ENCODE measurements around the gene GOLGA3.

DNA sequence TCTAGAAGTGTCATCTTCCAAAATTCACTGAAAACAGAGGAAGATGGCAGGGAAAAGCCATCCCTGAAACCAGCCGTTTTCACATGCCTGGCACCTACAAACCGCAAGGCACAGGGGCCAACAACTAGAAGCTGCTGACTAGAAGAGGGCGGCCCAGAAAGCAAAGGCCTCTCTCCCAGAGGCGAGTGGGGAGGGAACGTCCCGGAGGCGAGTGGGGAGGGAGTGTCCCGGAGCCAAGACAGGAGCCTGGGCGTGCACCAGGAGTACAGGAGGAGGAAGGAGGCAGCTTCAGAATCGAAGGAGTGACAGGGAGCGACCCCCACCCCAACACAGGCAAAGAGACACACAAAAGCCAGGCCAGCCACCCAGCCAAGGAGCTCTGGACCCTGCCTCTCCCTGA lies 88.0 kb downstream of the GOLGA3 start:
- TF ChIP-seq, protein P1, sequence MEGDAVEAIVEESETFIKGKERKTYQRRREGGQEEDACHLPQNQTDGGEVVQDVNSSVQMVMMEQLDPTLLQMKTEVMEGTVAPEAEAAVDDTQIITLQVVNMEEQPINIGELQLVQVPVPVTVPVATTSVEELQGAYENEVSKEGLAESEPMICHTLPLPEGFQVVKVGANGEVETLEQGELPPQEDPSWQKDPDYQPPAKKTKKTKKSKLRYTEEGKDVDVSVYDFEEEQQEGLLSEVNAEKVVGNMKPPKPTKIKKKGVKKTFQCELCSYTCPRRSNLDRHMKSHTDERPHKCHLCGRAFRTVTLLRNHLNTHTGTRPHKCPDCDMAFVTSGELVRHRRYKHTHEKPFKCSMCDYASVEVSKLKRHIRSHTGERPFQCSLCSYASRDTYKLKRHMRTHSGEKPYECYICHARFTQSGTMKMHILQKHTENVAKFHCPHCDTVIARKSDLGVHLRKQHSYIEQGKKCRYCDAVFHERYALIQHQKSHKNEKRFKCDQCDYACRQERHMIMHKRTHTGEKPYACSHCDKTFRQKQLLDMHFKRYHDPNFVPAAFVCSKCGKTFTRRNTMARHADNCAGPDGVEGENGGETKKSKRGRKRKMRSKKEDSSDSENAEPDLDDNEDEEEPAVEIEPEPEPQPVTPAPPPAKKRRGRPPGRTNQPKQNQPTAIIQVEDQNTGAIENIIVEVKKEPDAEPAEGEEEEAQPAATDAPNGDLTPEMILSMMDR (IDR thresholded peaks at IDR 0.05; ENCODE audit: insufficient read depth, low read depth, low read length) = no peak
- no peak for TF ChIP-seq EZH2 (IDR thresholded peaks at IDR 0.05; ENCODE audit: insufficient read depth, low read length)
